Measurements from ENCODE around the gene CD300LG. TPM values are rescaled to one million over a fixed set of nuclear protein-coding genes. Genes with fewer than 3 reads are reported as not detected.

The CD300LG gene
- polyA plus RNA-seq, 1 donor (not counting 4 experiments of a cell fraction or from before 2014, with no cell fraction given) = not detected

- dilution Hi-C loops (cut with MboI; ENCODE audit: extremely low pct_ligation_motif_present, low sequenced_read_pairs) = no loop called here
- no peaks in the 10 kb centered on the region for H3K4me1 ChIP-seq (ENCODE audit: control insufficient read depth, extremely low read depth, insufficient read depth, low read length)
- no peaks in the 10 kb centered on the region for H3K36me3 ChIP-seq (ENCODE audit: control insufficient read depth in 2 of 2, extremely low read depth in 1 of 2, insufficient read depth in 2 of 2, low read length in 2 of 2)
- no peak overlapping the region for H3K9ac ChIP-seq (ENCODE audit: control insufficient read depth, extremely low read depth, insufficient read depth, low read length)
- no peaks in the 10 kb centered on the region for H3K9me3 ChIP-seq (ENCODE audit: control insufficient read depth, low read depth, low read length)
- FAIRE-seq = no peak
- no peak overlapping the region for H3K4me2 ChIP-seq (ENCODE audit: control insufficient read depth, extremely low read depth, insufficient read depth, low read depth, low read length)
- no peaks in the 10 kb centered on the region for H4K20me1 ChIP-seq (ENCODE audit: control insufficient read depth, extremely low read depth, insufficient read depth, low read length)
- no peak for DNase-seq (ENCODE audit: low read depth, low spot score)
- no peak overlapping the region for H3K4me3 ChIP-seq (ENCODE audit: control insufficient read depth in 2 of 3, extremely low read depth in 1 of 3, insufficient read depth in 2 of 3, low read depth in 1 of 3, low read length in 3 of 3)
- H3K27ac ChIP-seq (ENCODE audit: control insufficient read depth, insufficient read depth, low read length) = no peak overlapping the region
- no peak overlapping the region for H2AFZ ChIP-seq (ENCODE audit: control insufficient read depth, low read length)
- TF ChIP-seq CTCF (optimal IDR thresholded peaks at IDR 0.05 in 1 of 3, IDR thresholded peaks at IDR 0.05 in 1 of 3, conservative IDR thresholded peaks at IDR 0.05 in 1 of 3; ENCODE audit: extremely low read depth in 1 of 3, insufficient read depth in 2 of 3, low read length in 3 of 3) = no peak
- no peak for TF ChIP-seq EZH2 (IDR thresholded peaks at IDR 0.05; ENCODE audit: low read length)
- H3K9me1 ChIP-seq (ENCODE audit: control insufficient read depth, extremely low read depth, insufficient read depth, low read length) = no peaks in the 10 kb centered on the region
- H3K79me2 ChIP-seq (ENCODE audit: control insufficient read depth, insufficient read depth, low read length) = no peaks in the 10 kb centered on the region
- H3K27me3 ChIP-seq (ENCODE audit: control insufficient read depth, extremely low read depth, insufficient read depth, low read length) = no peaks in the 10 kb centered on the region
Observed at GRCh38 chr17:43882761-43883415, 35.9 kb downstream of the CD300LG start.

GRCh38 chr17:43888548-43888947, 41.6 kb downstream of the CD300LG start:
- H4K20me1 ChIP-seq (ENCODE audit: control insufficient read depth, extremely low read depth, insufficient read depth, low read length) = no peaks in the 10 kb centered on the region
- no peak overlapping the region for H3K4me2 ChIP-seq (ENCODE audit: control insufficient read depth, extremely low read depth, insufficient read depth, low read depth, low read length)
- H3K9ac ChIP-seq (ENCODE audit: control insufficient read depth, extremely low read depth, insufficient read depth, low read length) = no peak overlapping the region
- H3K4me1 ChIP-seq (ENCODE audit: control insufficient read depth, extremely low read depth, insufficient read depth, low read length) = no peaks in the 10 kb centered on the region
- H3K27me3 ChIP-seq (ENCODE audit: control insufficient read depth, extremely low read depth, insufficient read depth, low read length) = no peaks in the 10 kb centered on the region
- FAIRE-seq = no peak
- dilution Hi-C loops (cut with MboI; ENCODE audit: extremely low pct_ligation_motif_present, low sequenced_read_pairs) = no loop called here
- H3K9me1 ChIP-seq (ENCODE audit: control insufficient read depth, extremely low read depth, insufficient read depth, low read length) = no peaks in the 10 kb centered on the region
- no peak overlapping the region for H3K4me3 ChIP-seq (ENCODE audit: control insufficient read depth in 2 of 3, extremely low read depth in 1 of 3, insufficient read depth in 2 of 3, low read depth in 1 of 3, low read length in 3 of 3)
- H2AFZ ChIP-seq (ENCODE audit: control insufficient read depth, low read length) = no peak overlapping the region
- TF ChIP-seq EZH2 (IDR thresholded peaks at IDR 0.05; ENCODE audit: low read length) (no peak), CTCF (optimal IDR thresholded peaks at IDR 0.05 in 1 of 3, IDR thresholded peaks at IDR 0.05 in 1 of 3, conservative IDR thresholded peaks at IDR 0.05 in 1 of 3; ENCODE audit: extremely low read depth in 1 of 3, insufficient read depth in 2 of 3, low read length in 3 of 3) (no peak)
- no peak for DNase-seq (ENCODE audit: low read depth, low spot score)
- H3K27ac ChIP-seq (ENCODE audit: control insufficient read depth, insufficient read depth, low read length) = no peak overlapping the region
- no peaks in the 10 kb centered on the region for H3K79me2 ChIP-seq (ENCODE audit: control insufficient read depth, insufficient read depth, low read length)
- no peaks in the 10 kb centered on the region for H3K9me3 ChIP-seq (ENCODE audit: control insufficient read depth, low read depth, low read length)
- H3K36me3 ChIP-seq (ENCODE audit: control insufficient read depth in 2 of 2, extremely low read depth in 1 of 2, insufficient read depth in 2 of 2, low read length in 2 of 2) = no peaks in the 10 kb centered on the region
